Erythroblast (primary cell): ENCODE results near the gene GPS2.

ENCODE experiments used
- DNase-seq, 2 experiments: peaks; one replicate each; lab custom pipeline; 2025; lab: John Stamatoyannopoulos, UW
- GATA1 ChIP-seq: IDR thresholded peaks from 2 replicates; pipeline ENCODE4 v1.6.1; 2011; ENCODE audit warnings: low read depth, mild to moderate bottlenecking, control low read depth, low read length, moderate library complexity
- POLR2A ChIP-seq: IDR thresholded peaks from 2 replicates; pipeline ENCODE4 v1.6.1; 2011; ENCODE audit warnings: mild to moderate bottlenecking, low read length

The GPS2 gene

GRCh38 chr17:7304179-7304578, 11.0 kb downstream of the GPS2 start:
- TF ChIP-seq GATA1 = no peak
- no peak for TF ChIP-seq POLR2A

GRCh38 chr17:7296189-7296861, 18.8 kb downstream of the GPS2 start:
- TF ChIP-seq GATA1 (no peak), POLR2A (no peak)
- peak; percentile 84 to 90 for DNase-seq

More at GRCh38 chr17:7304179-7304578, 11.0 kb downstream of the GPS2 start:
- no peak for DNase-seq

- DNase-seq = no peak
- TF ChIP-seq GATA1 (no peak), POLR2A (no peak)
Measured at GRCh38 chr17:7295230-7296180, 19.7 kb downstream of the GPS2 start.

GRCh38 chr17:7294614-7295153, 20.5 kb downstream of the GPS2 start, which contains the start of gene YBX2:
Gene YBX2 (minus strand): TSS chr17:7294639. CDS start chr17:7294500, 139 bp downstream.
- no peak for TF ChIP-seq GATA1
- no peak for TF ChIP-seq POLR2A
- DNase-seq = peak; percentile 76 to 80

GRCh38 chr17:7293816-7294613, 21.1 kb downstream of the GPS2 start:
- no peak for TF ChIP-seq GATA1
- no peak for TF ChIP-seq POLR2A

GRCh38 chr17:7293159-7293558, 22.0 kb downstream of the GPS2 start:
- DNase-seq = no peak
- TF ChIP-seq POLR2A (no peak), GATA1 (no peak)

More at GRCh38 chr17:7293816-7294613, 21.1 kb downstream of the GPS2 start:
- DNase-seq = peak; percentile 47 to 62

- TF ChIP-seq GATA1 = no peak
- TF ChIP-seq POLR2A = peak; percentile 6
- no peak for DNase-seq
Measured at GRCh38 chr17:7292729-7293128, 22.4 kb downstream of the GPS2 start.

GRCh38 chr17:7292194-7292593, 23.0 kb downstream of the GPS2 start:
- DNase-seq = no peak
- TF ChIP-seq GATA1 = no peak
- peak; percentile 23 for TF ChIP-seq POLR2A

GRCh38 chr17:7290685-7291084, 24.5 kb downstream of the GPS2 start:
- TF ChIP-seq GATA1 (no peak), POLR2A (no peak)
- DNase-seq = no peak

GRCh38 chr17:7290166-7290565, 25.0 kb downstream of the GPS2 start:
- TF ChIP-seq GATA1 (no peak), POLR2A (peak; percentile 10)
- no peak for DNase-seq

GRCh38 chr17:7289256-7290032, 25.7 kb downstream of the GPS2 start:
- no peak for DNase-seq
- TF ChIP-seq POLR2A (peak; percentile 23), GATA1 (no peak)

- no peak for DNase-seq
- TF ChIP-seq POLR2A (no peak), GATA1 (no peak)
Measured at GRCh38 chr17:7285679-7286078, 29.5 kb downstream of the GPS2 start.
